Panc1 (cell line): ENCODE results near the gene SLC4A7. TPM values are rescaled to one million over a fixed set of nuclear protein-coding genes. Genes with fewer than 3 reads are reported as not detected.

ENCODE experiments used
- ATAC-seq: fragments of 200-7000 bp; cut with Tn5 transposase; 2 replicates; pipeline ENCODE4 v1.9.1; 2020; ENCODE audit warnings: mild to moderate bottlenecking, moderate library complexity
- BruUV-seq: library from RNA; stranded (reverse); fragments of 400-500 nt; replicated peaks from 2 replicates; lab custom pipeline; 2021; lab: Mats Ljungman, UMichigan
- CTCF ChIA-PET: fragments of 300-600 bp; sonication (Branson Sonifier 250); formaldehyde crosslinking; loops from one replicate; lab custom pipeline; 2022; ENCODE audit warnings: antibody characterized with exemption; lab: Charles Lee
- POLR2A ChIA-PET: fragments of 300-600 bp; sonication (Branson Sonifier 250); formaldehyde crosslinking; loops from one replicate; lab custom pipeline; 2022; ENCODE audit warnings: antibody characterized with exemption; lab: Charles Lee
- DNase-seq: peaks from one replicate; pipeline ENCODE4 v3.0.0-alpha.2; 2010; ENCODE audit warnings: low read depth, low spot score
- H3K27ac ChIP-seq: 2 replicates; pipeline ENCODE4 v1.5.1; 2011; ENCODE audit warnings: mild to moderate bottlenecking, low read length, inconsistent platforms
- H3K27me3 ChIP-seq: fragments of 200-500 bp; sonication (Bioruptor generic); 2 replicates; pipeline ENCODE4 v1.6.0; 2014; ENCODE audit warnings: low read length, inconsistent platforms; ENCODE audit not compliant: control insufficient read depth, insufficient read depth
- H3K36me3 ChIP-seq: fragments of 200-500 bp; sonication (Bioruptor generic); 2 replicates; pipeline ENCODE4 v1.5.1; 2014; ENCODE audit warnings: inconsistent platforms, mild to moderate bottlenecking, low read length, moderate library complexity; ENCODE audit not compliant: control insufficient read depth, insufficient read depth
- H3K4me1 ChIP-seq: 2 replicates; pipeline ENCODE4 v1.5.1; 2011; ENCODE audit warnings: inconsistent platforms, mild to moderate bottlenecking, low read length, moderate library complexity; ENCODE audit not compliant: control insufficient read depth, insufficient read depth
- H3K4me3 ChIP-seq, 2 experiments: 2 replicates each; pipeline ENCODE4 v1.5.1; 2011 to 2012; ENCODE audit warnings: low read depth in 2 of 2, low read length in 2 of 2, mild to moderate bottlenecking in 2 of 2, inconsistent platforms in 1 of 2, moderate library complexity in 1 of 2
- H3K9me3 ChIP-seq: fragments of 200-500 bp; sonication (Bioruptor generic); 2 replicates; pipeline ENCODE4 v1.5.1; 2014; ENCODE audit warnings: low read depth, mild to moderate bottlenecking, inconsistent platforms, low read length, moderate library complexity; ENCODE audit not compliant: control insufficient read depth, insufficient read depth
- CTCF ChIP-seq: fragments of 450-650 bp; IDR thresholded peaks from 2 replicates; pipeline ENCODE4 v1.5.1; 2017; ENCODE audit warnings: mild to moderate bottlenecking
- POLR2AphosphoS5 ChIP-seq: IDR thresholded peaks from 2 replicates; pipeline ENCODE4 v1.6.1; 2012; ENCODE audit warnings: mild to moderate bottlenecking, low read depth, low read length, moderate library complexity
- REST ChIP-seq, 2 experiments: IDR thresholded peaks; 2 replicates each; pipeline ENCODE4 v1.6.1; 2011 to 2012; ENCODE audit warnings: low read depth in 2 of 2, control low read depth in 1 of 2, low read length in 1 of 2, mild to moderate bottlenecking in 1 of 2, moderate library complexity in 1 of 2; ENCODE audit not compliant: insufficient read depth in 1 of 2
- SIN3A ChIP-seq: IDR thresholded peaks from 2 replicates; pipeline ENCODE4 v1.6.1; 2012; ENCODE audit warnings: low read depth, mild to moderate bottlenecking, low read length, moderate library complexity, borderline replicate concordance; ENCODE audit not compliant: insufficient read depth
- TCF7L2 ChIP-seq: IDR thresholded peaks from 2 replicates; pipeline ENCODE4 v1.6.1; 2011; ENCODE audit warnings: mild to moderate bottlenecking, low read depth, low read length, inconsistent platforms
- in situ Hi-C: cut with HindIII; loops from 2 replicates; pipeline ENCODE4 v1.10.0; 2016; ENCODE audit warnings: low sequenced_read_pairs, low pct_unique_long_range_greater_than_20kb
- intact Hi-C: fragments of 100-400 bp; cut with micrococcal nuclease; formaldehyde crosslinking; loops from one replicate; pipeline ENCODE4 v1.10.0; 2022; ENCODE audit not compliant: unreplicated experiment
- total RNA-seq: library from RNA; stranded (reverse); gene quantifications from one replicate; pipeline ENCODE4 v1.2.1, GENCODE V29; 2021; ENCODE audit not compliant: unreplicated experiment

SLC4A7 gene
- total RNA-seq, 1 experiment from 2014 or later, result 99.4 TPM

- Histone ChIP-seq H3K4me1 (peaks cover 31% of the 10 kb centered on the region), H3K4me3 (no peak overlapping the region), H3K27ac (peak overlapping the region; percentile 99; the same call in 1 of the 2 replicates), H3K36me3 (no peaks in the 10 kb centered on the region), H3K27me3 (no peaks in the 10 kb centered on the region), H3K9me3 (no peaks in the 10 kb centered on the region)
- intact Hi-C loops, result no loop called here
- no peak for TF ChIP-seq CTCF
- in situ Hi-C loops, result no loop called here
- ChIA-PET POLR2A (no interaction called here), CTCF (interaction anchor here (0.6 kb wide), 1 partner anchor 31 kb away, joined by 3 read pairs; no protein-coding TSS in a partner anchor)
- no TSS peak for BruUV-seq
- DNase-seq (no peak), ATAC-seq (no peak)
These were observed 42.6 kb upstream of the SLC4A7 start for GRCh38 chr3:27526614-27527315.

GRCh38 chr3:27521872-27522265, 37.7 kb upstream of the SLC4A7 start:
- BruUV-seq, result no TSS peak
- H3K27ac ChIP-seq, result peak overlapping the region; percentile 99
- DNase-seq (no peak), ATAC-seq (peak; percentile 6; the same call in 1 of the 2 replicates)
- CTCF ChIA-PET, result no interaction called here
- H3K36me3 ChIP-seq, result no peaks in the 10 kb centered on the region
- no peak for TF ChIP-seq SIN3A
- TF ChIP-seq TCF7L2, result no peak
- H3K4me1 ChIP-seq, result peaks cover 36% of the 10 kb centered on the region
- no peaks in the 10 kb centered on the region for H3K9me3 ChIP-seq
- in situ Hi-C loops (no loop called here), intact Hi-C loops (loop anchor here (5.0 kb wide), 1 partner anchor 40 kb away; the partner anchor contains the start of gene SLC4A7)
- no peak overlapping the region for H3K4me3 ChIP-seq
- POLR2A ChIA-PET, result no interaction called here
- H3K27me3 ChIP-seq, result no peaks in the 10 kb centered on the region

- peak overlapping the region; percentile 99 for H3K27ac ChIP-seq
- H3K4me3 ChIP-seq, result no peak overlapping the region
- peak; percentile 69 for ATAC-seq
- DNase-seq, result peak; percentile 86
- H3K27me3 ChIP-seq, result no peaks in the 10 kb centered on the region
- H3K36me3 ChIP-seq, result no peaks in the 10 kb centered on the region
- peaks cover 36% of the 10 kb centered on the region for H3K4me1 ChIP-seq
- intact Hi-C loops (loop anchor here (5.0 kb wide), 1 partner anchor 39 kb away; the partner anchor contains the start of gene SLC4A7), in situ Hi-C loops (no loop called here)
- no peak for TF ChIP-seq REST (IDR thresholded peaks at IDR 0.05; ENCODE audit: insufficient read depth in 1 of 2, low read depth in 2 of 2, low read length in 1 of 2)
- no peak for TF ChIP-seq SIN3A
- TF ChIP-seq CTCF, result no peak
- TF ChIP-seq TCF7L2, result no peak
- TF ChIP-seq POLR2AphosphoS5, result no peak
- H3K9me3 ChIP-seq, result no peaks in the 10 kb centered on the region
- BruUV-seq, result no TSS peak
- ChIA-PET POLR2A (no interaction called here), CTCF (no interaction called here)
These were observed 37.1 kb upstream of the SLC4A7 start for GRCh38 chr3:27521179-27521871.
